Gastrocnemius medialis (tissue), 4 donors: Measurements from ENCODE around the gene SERPINE1. TPM values are rescaled to one million over a fixed set of nuclear protein-coding genes. Genes with fewer than 3 reads are reported as not detected.
"Not testable (repeated sequence)": the region's sequence is repeated elsewhere in the genome, so short reads cannot be mapped to it uniquely, and the experiment has no call there.

Source experiments
- ATAC-seq, 2 donors: fragments of 150-250 bp; one replicate each; pipeline ENCODE4 v1.9.1; 2016
- DNase-seq, 2 donors: peaks; one replicate each; pipeline ENCODE4 v3.0.0-alpha.2; 2019
- H3K27ac ChIP-seq, 4 donors: fragments of 200-600 bp; sonication (generic); 1 replicate in 1 of 4; 2 replicates in 3 of 4; pipeline ENCODE4 v1.5.1; 2016 to 2018; ENCODE audit warnings: mild to moderate bottlenecking in 2 of 4, moderate library complexity in 1 of 4
- H3K27me3 ChIP-seq, 3 donors: fragments of 200-600 bp; sonication (generic) in 2 of 3; 1 replicate in 1 of 3; 2 replicates in 2 of 3; pipeline versions ENCODE4 v1.5.1 to v1.6.0; 2016 to 2019; ENCODE audit warnings: mild to moderate bottlenecking in 1 of 3, moderate library complexity in 1 of 3
- H3K36me3 ChIP-seq, 2 donors: fragments of 200-600 bp; sonication (generic) in 1 of 2; one replicate each; pipeline ENCODE4 v1.5.1; 2017 to 2018
- H3K4me1 ChIP-seq, 2 donors: fragments of 200-600 bp; sonication (generic) in 1 of 2; one replicate each; pipeline ENCODE4 v1.5.1; 2016 to 2017; ENCODE audit warnings: mild to moderate bottlenecking in 2 of 2
- H3K4me3 ChIP-seq, 4 donors: fragments of 200-600 bp; sonication (generic) in 3 of 4; 1 replicate in 1 of 4; 2 replicates in 3 of 4; pipeline ENCODE4 v1.5.1; 2016 to 2019; ENCODE audit warnings: mild to moderate bottlenecking in 2 of 4
- H3K9me3 ChIP-seq, 3 donors: fragments of 200-600 bp; sonication (generic) in 2 of 3; 1 replicate in 1 of 3; 2 replicates in 2 of 3; pipeline ENCODE4 v1.5.1; 2016 to 2019
- POLR2A ChIP-seq, 2 donors: fragments of 450-650 bp; IDR thresholded peaks; one replicate each; pipeline ENCODE4 v1.6.1; 2017; ENCODE audit warnings: antibody characterized with exemption in 2 of 2, mild to moderate bottlenecking in 2 of 2, moderate library complexity in 2 of 2
- in situ Hi-C, 4 donors: fragments of 200-750 bp; cut with MboI; loops; one replicate each; pipeline versions ENCODE4 v1.15.0 to v1.8.0; 2017; ENCODE audit warnings: low sequenced_read_pairs in 4 of 4
- intact Hi-C: fragments of 100-400 bp; cut with DNase I; formaldehyde crosslinking; loops from one replicate; pipeline ENCODE4 v1.15.1; 2023; ENCODE audit warnings: low total_unique reads
- total RNA-seq, 4 donors: library from RNA; depleted of rRNA; stranded (reverse); fragments of >200 nt; gene quantifications; one replicate each; pipeline versions ENCODE4 v1.1.0 to v1.2.3, GENCODE V29; 2016
- TF ChIP-seq, protein P1 (sequence below), 5 experiments: fragments of 450-650 bp in 3 of 5; fragments of 200-600 bp in 2 of 5; sonication (generic) in 2 of 5; IDR thresholded peaks in 4 of 5; conservative IDR thresholded peaks in 1 of 5; 1 replicate in 4 of 5; 2 replicates in 1 of 5; pipeline ENCODE4 v1.5.1; 2016 to 2019; ENCODE audit warnings: antibody characterized with exemption in 5 of 5, mild to moderate bottlenecking in 3 of 5, moderate library complexity in 3 of 5

The SERPINE1 gene
- total RNA-seq, 4 donors from 2014 or later = 5.9 to 21.7 (median 12.3) TPM

DNA sequence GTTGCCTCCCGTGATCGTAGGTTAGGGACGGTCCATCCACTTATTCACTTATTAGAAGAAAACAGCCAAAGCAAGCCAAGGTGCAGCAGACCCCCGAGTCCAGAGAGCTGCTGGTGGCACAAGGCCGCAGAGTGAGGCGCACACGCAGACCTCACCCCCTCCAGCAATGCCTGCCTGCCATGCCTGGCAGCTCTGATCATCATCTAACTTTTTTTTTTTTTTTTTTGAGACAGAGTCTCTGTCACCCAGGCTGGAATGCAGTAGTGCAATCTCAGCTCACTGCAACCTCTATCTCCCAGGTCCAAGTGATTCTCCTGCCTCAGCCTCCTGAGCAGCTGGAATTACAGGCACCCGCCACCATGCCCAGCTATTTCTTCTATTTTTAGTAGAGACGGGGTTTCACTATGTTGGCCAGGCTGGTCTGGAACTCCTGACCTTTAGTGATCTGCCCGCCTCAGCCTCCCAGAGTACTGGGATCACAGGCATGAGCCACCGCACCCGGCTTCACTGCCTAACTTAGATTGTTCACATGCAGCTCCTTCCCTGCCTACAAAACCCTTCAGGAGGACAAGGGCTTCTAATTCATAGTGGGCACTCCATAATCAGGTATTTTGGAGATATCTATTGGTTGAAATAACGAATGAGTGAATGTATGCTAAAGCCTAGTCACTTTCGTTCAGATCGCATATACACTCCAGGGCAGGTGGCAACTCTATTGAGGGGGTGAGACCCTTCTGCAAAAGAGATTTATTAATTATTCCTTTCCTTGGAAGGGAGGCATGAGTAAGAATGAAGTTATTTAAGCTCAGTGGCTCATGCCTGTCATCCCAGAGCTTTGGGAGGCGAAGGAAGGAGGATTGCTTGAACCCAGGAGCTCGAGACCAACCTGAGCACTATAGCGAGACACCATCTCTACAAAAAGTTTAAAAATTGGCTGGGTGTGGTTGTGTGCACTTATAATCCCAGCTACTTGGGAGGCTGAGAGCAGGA lies 25.8 kb upstream of the SERPINE1 start:
- Histone ChIP-seq H3K4me1 (peaks cover 15 to 18% of the 10 kb centered on the region in 2 donors), H3K27ac (peak overlapping the region; percentile 64 to 82 (median 80)), H3K9me3 (no peaks in the 10 kb centered on the region), H3K36me3 (no peaks in the 10 kb centered on the region), H3K27me3 (peaks cover 0 to 2% (median 0%) of the 10 kb centered on the region in 3 donors), H3K4me3 (no peak overlapping the region)
- TF ChIP-seq, protein P1, sequence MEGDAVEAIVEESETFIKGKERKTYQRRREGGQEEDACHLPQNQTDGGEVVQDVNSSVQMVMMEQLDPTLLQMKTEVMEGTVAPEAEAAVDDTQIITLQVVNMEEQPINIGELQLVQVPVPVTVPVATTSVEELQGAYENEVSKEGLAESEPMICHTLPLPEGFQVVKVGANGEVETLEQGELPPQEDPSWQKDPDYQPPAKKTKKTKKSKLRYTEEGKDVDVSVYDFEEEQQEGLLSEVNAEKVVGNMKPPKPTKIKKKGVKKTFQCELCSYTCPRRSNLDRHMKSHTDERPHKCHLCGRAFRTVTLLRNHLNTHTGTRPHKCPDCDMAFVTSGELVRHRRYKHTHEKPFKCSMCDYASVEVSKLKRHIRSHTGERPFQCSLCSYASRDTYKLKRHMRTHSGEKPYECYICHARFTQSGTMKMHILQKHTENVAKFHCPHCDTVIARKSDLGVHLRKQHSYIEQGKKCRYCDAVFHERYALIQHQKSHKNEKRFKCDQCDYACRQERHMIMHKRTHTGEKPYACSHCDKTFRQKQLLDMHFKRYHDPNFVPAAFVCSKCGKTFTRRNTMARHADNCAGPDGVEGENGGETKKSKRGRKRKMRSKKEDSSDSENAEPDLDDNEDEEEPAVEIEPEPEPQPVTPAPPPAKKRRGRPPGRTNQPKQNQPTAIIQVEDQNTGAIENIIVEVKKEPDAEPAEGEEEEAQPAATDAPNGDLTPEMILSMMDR (IDR thresholded peaks at IDR 0.05 in 4 of 5, conservative IDR thresholded peaks at IDR 0.05 in 1 of 5) = no peak
- no peak for TF ChIP-seq POLR2A (IDR thresholded peaks at IDR 0.05)
- in situ Hi-C loops (no loop called here), intact Hi-C loops (no loop called here)
- no peak for ATAC-seq
- DNase-seq = no peak

DNA sequence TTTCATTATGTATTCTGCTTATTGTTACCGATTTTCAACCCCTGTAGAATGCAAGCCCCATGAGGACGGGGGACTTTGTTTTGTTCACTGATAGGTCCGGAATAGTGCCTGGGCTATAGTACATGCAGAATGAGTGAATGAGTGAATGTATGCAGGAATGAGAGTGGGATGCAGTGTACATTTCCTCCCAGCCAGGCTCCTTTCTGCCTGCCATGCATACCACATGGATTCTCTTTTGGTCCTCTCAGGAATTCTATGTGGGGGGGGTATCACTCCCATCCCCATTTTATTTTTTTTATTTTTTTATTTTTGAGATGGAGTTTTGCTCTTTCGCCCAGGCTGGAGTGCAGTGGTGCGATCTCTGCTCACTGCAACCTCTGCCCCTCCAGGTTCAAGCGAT lies 24.9 kb upstream of the SERPINE1 start:
- no peak overlapping the region for H3K27ac ChIP-seq
- DNase-seq = no peak
- no peaks in the 10 kb centered on the region for H3K9me3 ChIP-seq
- peaks cover 15 to 18% of the 10 kb centered on the region in 2 donors for H3K4me1 ChIP-seq
- in situ Hi-C loops (no loop called here), intact Hi-C loops (no loop called here)
- ATAC-seq = no peak
- no peak overlapping the region for H3K4me3 ChIP-seq
- H3K36me3 ChIP-seq = no peaks in the 10 kb centered on the region
- peaks cover 0 to 2% (median 0%) of the 10 kb centered on the region in 3 donors for H3K27me3 ChIP-seq
- no peak for TF ChIP-seq POLR2A (IDR thresholded peaks at IDR 0.05)
- TF ChIP-seq, protein P1 (IDR thresholded peaks at IDR 0.05 in 4 of 5, conservative IDR thresholded peaks at IDR 0.05 in 1 of 5) = no peak

DNA sequence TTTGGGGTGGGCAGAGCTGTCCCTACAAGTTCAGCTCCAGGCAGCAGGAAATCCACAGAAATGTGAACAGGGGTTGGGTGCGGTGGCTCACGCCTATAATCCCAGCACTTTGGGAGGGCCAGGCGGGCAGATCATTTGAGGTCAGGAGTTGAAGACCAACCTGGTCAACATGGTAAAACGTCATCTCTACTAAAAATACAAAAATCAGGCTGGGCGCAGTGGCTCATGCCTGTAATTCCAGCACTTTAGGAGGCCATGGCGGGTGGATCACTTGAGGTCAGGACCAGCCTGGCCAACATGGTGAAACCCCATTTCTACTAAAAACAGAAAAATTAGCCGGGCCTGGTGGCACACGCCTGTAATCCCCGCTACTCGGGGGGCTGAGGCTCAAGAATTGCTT lies 23.2 kb upstream of the SERPINE1 start:
- H3K27ac ChIP-seq = peak overlapping the region in 1 of 4 donors; percentile 34
- H3K4me1 ChIP-seq = peaks cover 18 to 21% of the 10 kb centered on the region in 2 donors
- H3K9me3 ChIP-seq, DNase-seq, H3K36me3 ChIP-seq, H3K4me3 ChIP-seq, intact Hi-C loops, ATAC-seq, H3K27me3 ChIP-seq, in situ Hi-C loops: not testable (repeated sequence)

DNA sequence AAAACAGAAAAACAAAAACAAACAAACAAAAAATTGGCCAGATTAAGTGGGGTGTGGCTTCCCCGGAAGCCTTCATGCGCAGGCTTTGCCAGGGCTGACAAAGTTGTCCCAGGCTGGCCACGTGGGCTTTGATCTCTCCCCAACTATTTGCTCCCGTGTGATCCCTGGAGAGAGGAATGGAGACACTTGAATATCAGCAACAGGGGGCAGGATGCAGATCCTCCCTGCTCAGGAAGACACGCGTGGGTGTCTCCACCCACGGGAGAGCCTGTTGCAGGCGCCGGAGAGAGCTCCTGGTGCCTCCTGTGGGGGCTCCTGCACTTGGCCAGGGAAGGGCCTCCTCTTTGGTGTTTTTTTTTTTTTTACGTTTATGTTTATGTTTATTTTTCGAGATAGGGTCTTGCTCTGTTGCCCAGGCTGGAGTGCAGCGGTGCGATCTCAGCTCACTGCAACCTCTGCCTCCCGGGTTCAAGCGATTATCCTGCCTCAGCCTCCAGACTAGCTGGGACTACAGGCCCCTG lies 22.7 kb upstream of the SERPINE1 start:
- ATAC-seq = no peak
- Histone ChIP-seq H3K27me3 (peaks cover 0 to 2% (median 0%) of the 10 kb centered on the region in 3 donors), H3K9me3 (no peaks in the 10 kb centered on the region), H3K4me1 (peaks cover 21 to 22% of the 10 kb centered on the region in 2 donors), H3K36me3 (no peaks in the 10 kb centered on the region), H3K4me3 (no peak overlapping the region), H3K27ac (peak overlapping the region in 1 of 4 donors; percentile 34)
- no peak for TF ChIP-seq POLR2A (IDR thresholded peaks at IDR 0.05)
- TF ChIP-seq, protein P1 (IDR thresholded peaks at IDR 0.05 in 4 of 5, conservative IDR thresholded peaks at IDR 0.05 in 1 of 5) = no peak
- in situ Hi-C loops (no loop called here), intact Hi-C loops (no loop called here)
- DNase-seq = no peak

DNA sequence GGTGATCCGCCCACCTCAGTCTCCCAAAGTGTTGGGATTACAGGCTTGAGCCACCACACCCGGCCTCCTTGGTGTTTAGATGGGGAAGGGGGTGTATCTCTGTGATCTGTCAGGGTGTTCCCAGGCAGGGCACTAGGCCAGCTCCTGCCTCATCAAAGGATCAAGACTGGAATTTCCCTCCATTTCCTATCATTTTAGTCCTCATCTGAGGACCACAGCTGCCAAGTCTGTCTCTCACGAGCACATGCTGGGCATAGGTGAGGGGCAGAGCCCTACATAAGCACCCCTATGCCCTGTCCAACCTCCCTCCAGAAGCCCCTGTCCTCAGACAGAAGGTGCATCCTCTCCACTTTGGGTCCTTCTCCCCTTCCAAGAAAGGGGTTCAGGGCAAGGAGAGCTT lies 22.1 kb upstream of the SERPINE1 start:
- TF ChIP-seq, protein P1 (IDR thresholded peaks at IDR 0.05 in 4 of 5, conservative IDR thresholded peaks at IDR 0.05 in 1 of 5) = no peak
- TF ChIP-seq POLR2A (IDR thresholded peaks at IDR 0.05) = no peak
- in situ Hi-C loops (no loop called here), intact Hi-C loops (no loop called here)
- Histone ChIP-seq H3K4me3 (no peak overlapping the region), H3K27ac (no peak overlapping the region), H3K9me3 (no peaks in the 10 kb centered on the region), H3K36me3 (no peaks in the 10 kb centered on the region), H3K4me1 (peaks cover 16% of the 10 kb centered on the region in 2 donors), H3K27me3 (peaks cover 0 to 2% (median 0%) of the 10 kb centered on the region in 3 donors)
- ATAC-seq (no peak), DNase-seq (no peak)

GRCh38 chr7:101105248-101105647 lies 21.7 kb upstream of the SERPINE1 start:
- H3K4me1 ChIP-seq = peaks cover 11 to 12% of the 10 kb centered on the region in 2 donors
- intact Hi-C loops, H3K9me3 ChIP-seq, H3K27me3 ChIP-seq, ATAC-seq, H3K27ac ChIP-seq, DNase-seq, H3K36me3 ChIP-seq, in situ Hi-C loops, H3K4me3 ChIP-seq: not testable (repeated sequence)
